ENCODE measurements around the gene IMPA2.

- TF ChIP-seq POLR2A (IDR thresholded peaks at IDR 0.05; ENCODE audit: low read length), result no peak
- no peak for TF ChIP-seq GATA1 (IDR thresholded peaks at IDR 0.05; ENCODE audit: low read depth, low read length)
Measured at GRCh38 chr18:12043811-12044210, 62.5 kb downstream of the IMPA2 start.
